Activated CD4-positive, alpha-beta T cell treated with anti-CD3 and anti-CD28 coated beads for 48 hours (primary cell): ENCODE results near the gene MARCHF9.

ENCODE experiments used
- DNase-seq: peaks from one replicate; pipeline ENCODE4 v3.0.0-alpha.2; 2020

MARCHF9 gene

DNA sequence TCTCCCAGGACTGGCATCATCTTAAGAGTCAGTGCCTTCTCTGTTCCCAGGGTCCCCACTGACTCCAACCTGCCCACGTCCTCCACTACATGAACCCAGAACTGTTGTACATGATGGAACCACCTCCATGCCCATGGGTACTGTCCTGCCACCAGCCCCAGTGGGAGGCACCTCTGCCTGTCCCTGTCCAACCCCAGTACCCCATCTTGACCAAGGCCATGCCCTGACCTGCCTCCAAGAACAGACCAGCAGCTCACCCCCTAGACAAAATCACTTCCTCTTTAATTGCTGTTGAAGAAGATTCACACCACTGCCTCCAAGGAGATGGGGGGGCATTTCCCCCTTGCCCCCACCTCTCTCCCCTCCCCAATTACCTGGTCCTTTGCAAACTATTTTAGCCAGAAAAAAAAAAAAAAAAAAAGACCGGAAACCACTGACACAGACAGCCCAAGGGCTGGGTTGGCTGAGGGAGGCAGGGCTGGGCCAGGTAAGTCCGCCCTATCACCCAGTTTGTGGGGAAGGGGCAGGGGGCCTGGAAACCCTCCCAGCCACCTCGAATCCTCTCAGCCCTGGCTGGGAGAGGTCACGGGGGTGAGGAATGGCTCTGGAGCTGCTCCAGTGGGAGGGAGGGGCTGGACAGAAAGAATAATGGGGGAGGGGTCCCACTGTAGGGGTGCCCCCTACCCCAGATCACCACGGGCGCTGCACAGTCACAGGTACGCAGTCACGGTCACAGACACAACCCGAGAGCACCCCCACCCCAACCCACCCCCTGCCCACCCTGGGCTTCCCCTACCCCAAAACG, 29.8 kb upstream of the MARCHF9 start:
- no peak for DNase-seq

DNA sequence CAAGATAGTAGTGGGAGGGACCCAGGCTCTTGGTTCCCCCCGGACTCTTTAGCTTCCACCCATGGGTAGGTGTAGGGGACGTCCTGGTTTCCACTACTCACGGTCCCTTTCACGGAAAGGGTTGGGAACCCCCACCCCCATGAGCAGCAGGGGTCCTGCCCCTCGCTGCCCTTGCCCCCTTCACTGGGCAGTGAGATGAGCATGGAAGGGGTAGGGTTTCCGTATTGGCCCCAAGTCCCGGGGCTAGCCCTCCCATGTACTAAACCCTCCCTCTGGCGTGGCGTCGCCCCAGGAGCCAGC, 29.1 kb upstream of the MARCHF9 start:
- no peak for DNase-seq

DNA sequence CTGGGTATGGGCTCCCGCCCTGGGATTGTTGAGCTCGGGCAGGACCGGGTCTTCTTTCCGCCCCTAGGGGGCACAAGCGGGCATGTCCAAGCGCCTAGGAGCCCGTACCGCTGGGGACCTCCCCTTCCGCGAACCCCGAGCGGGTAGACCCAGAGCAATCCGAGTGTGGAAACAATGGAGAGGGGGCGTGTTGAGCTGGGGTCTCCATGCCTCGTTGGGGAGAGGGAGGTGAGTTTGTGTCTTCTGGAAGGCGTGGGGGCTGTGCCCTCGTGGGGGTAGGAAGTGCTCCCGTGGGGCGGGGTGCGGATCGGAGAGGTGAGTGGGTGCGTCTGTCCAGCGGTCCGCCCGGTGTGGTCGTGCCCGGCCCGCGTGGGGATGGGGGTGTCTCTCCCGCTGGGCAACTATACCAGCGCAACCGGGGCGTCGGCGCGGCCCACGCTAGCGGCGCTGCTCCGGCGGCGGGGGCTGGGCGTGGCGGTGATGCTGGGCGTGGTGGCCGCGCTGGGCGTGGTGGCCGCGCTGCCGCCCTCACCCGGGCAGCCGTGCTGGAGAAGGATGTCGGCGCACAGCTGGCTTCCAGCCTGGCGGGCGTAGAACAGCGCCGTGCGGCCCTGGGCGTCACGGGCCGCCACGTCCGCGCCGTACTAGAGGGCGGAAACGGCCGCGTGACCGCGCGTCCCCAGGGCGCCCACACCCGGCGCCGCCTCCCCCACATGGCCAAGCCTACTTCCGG, 28.6 kb upstream of the MARCHF9 start:
- DNase-seq = peak; percentile 51

GRCh38 chr12:57726884-57727757, 27.8 kb upstream of the MARCHF9 start:
- peak; percentile 2 for DNase-seq

GRCh38 chr12:57727758-57728395, 27.0 kb upstream of the MARCHF9 start:
- DNase-seq = peak; percentile 0

- no peak for DNase-seq
These were observed 25.5 kb upstream of the MARCHF9 start for GRCh38 chr12:57729321-57729844.

GRCh38 chr12:57730336-57731067, 24.4 kb upstream of the MARCHF9 start:
- DNase-seq = no peak

DNA sequence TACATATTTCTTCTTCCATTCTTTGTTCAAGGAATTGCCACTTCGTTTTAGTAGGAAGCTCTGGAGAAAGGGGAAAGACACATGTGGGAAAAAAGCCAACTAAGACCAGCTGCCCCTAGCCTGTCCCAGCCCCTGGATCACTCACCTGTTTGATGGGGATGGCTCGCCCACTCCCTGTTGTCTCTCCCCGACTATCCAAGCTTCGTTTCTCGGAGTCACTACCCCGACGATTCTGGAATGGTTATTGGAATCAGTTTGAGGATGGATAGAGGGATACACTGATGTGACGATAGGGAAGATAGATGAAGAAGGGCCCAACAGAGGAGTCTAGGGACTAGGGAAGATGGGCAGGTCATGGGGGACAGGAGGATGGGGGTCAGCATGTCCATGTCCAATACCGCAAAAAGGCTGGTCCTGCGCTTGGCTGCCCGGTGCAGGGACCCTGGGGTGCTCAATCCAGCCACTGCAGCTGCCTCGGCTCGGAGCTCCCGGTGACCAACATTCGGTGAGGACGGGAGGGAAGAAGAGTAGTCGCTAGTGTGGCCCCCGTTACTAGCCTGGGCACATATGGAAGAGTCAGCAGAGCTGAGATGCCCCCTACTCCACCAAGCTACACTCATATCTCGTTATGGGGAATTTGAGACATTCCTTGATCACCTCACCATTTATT, 23.4 kb upstream of the MARCHF9 start:
- DNase-seq = no peak

- no peak for DNase-seq
These were observed 22.6 kb upstream of the MARCHF9 start for GRCh38 chr12:57732270-57732669.

- no peak for DNase-seq
These were observed 21.9 kb upstream of the MARCHF9 start for GRCh38 chr12:57732726-57733593.

DNA sequence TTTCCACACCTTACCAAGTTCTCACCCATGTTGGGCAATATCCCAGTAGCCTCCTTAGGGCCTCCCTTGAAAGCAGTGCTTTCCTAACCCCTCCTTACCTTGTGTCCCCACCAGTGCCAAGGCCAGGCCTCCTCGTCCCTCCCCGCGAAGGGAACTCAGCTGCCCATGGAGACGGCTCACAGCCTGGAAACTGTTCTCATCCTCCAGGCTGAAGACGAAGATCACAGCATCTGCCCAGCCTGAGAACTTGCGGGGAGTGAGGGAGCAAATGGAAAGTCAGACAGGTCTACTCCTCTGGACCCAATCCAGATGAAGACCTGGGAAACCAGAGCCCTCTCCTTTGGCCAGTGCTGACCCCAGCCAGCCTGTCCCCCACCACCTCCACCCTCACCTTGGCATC, 21.0 kb upstream of the MARCHF9 start:
- no peak for DNase-seq

DNA sequence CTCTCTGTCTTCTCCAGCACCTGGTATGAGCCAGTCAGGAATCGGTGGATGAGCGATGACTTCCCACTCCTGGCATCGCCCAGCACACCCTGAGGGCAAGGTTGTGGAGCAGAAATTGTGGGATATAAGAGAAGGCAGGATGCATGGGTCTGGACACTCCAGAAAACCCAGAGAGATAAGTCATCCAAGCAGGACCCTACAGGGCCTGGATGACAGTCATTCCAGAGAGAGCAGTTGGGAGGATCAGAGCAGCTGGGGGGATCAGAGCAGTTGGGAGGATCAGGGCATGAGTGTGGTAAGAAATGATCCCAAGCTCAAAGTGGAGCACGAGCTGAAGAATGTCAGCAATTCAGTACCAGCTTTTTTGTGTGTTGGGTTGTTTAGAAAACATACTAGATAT, 20.3 kb upstream of the MARCHF9 start:
- DNase-seq = no peak

DNA sequence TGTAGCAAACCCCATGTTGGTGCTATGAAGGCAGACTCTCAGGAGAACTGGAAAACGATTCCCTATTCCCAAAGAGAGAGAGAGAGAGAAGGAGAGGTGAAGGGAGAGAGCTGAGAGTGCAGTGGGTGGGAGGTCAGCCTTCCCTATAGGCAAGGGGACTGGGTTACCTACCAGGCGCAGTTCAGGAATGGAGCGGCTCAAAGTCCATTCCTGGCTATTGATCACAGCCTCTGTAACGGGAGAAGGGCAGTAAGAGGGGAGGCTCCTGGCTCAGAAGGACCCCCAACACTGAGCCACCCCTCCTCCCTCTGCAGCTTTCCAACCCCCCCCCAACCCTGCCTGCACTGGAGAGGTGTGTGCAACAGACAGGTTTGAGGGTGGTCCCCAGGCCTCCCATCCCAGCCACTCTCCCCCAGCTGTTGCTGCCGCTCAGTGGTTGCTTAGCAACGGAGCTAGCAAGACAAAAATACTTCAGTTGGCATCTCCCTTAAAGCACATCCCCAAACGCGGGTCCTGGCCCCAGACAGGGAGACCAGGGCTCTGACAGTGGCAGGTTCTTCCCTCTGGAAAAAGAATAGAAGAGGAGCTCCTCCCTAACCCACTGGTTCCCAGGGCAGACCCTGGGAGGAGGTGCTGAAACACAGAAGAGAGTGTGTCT, 19.6 kb upstream of the MARCHF9 start:
- no peak for DNase-seq

GRCh38 chr12:57735952-57736740, 18.8 kb upstream of the MARCHF9 start:
- no peak for DNase-seq

DNA sequence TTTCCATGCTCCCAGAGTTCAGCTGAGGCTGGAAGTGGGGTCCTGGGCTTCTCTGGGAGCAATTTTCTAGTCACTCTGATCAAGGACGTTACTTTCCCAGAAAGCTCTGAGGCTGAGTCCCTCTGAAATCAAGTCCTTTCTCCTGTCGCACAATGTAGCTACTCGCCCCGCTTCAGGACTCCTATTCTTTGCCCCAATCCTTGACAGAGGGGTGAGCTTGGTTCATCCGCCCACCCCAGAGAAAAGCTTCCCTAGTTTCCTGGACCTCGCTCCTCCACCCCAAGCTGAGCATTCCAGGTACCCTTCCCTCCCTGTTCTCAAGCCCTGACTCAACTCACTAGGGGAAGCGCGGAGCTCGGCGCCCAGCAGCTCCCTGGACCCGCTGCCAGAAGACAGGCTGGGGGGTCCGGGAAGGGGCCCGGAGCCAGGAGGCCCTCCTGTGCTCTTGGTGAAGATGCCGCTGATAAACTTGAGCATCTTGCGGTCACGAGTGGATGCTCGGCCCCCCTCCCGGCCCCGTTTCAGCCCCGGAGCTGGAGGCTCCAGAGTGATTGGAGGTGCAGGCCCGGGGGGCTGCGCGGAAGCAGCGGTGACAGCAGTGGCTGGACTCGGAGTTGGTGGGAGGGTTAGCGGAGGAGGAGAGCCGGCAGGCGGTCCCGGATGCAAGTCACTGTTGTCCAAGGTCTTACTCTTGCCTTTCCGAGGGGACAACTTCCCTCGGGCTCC, 18.0 kb upstream of the MARCHF9 start:
- DNase-seq = no peak

- DNase-seq = no peak
These were observed 17.1 kb upstream of the MARCHF9 start for GRCh38 chr12:57737467-57738460.

DNA sequence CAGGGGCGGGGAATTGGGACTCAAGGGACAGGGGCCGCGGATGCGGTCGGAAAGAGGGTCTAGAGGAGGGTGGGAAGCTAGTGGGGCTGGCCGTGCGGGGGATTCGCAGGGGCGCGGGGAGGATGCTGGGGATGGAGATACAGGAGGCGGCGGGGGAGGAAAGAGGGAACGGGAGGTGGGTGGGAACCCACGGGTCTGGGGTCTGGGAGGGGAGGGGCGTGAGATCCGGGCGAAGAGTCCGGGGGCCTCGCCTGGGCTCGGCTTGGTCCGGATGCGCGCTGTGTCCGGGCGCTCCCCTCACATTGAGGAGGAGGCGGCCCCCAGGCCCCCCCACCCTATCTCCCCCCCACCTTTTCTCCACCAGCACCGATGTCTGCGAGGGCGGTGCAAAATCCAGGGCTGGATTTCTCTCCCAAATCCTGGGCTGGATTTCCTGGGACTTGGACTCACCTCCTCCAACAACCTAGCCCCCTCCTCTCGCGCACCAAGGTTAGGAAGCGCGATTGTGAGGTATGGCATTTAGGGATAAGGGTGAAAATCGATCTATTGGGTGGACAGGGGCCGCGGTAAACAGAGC, 16.2 kb upstream of the MARCHF9 start, which contains the start of gene AGAP2:
AGAP2 (minus strand) TSS at position 82 of the 577 bp plus-strand sequence. CDS start 496 bp downstream, outside the sequence.
- no peak for DNase-seq
